PC-9 (cell line): ENCODE data around the gene ZNF540. TPM values are rescaled to one million over a fixed set of nuclear protein-coding genes. Genes with fewer than 3 reads are reported as not detected.

Experiments used
- Bru-seq: library from RNA; stranded (reverse); fragments of 400-500 nt; gene quantifications from one replicate; lab custom pipeline; 2021; lab: Mats Ljungman, UMichigan
- BruChase-seq, 2 experiments: library from RNA; stranded (reverse); fragments of 400-500 nt; gene quantifications; one replicate each; lab custom pipeline; 2021; lab: Mats Ljungman, UMichigan
- BruUV-seq: library from RNA; stranded (reverse); fragments of 400-500 nt; replicated peaks from 2 replicates; lab custom pipeline; 2021; lab: Mats Ljungman, UMichigan
- CTCF ChIA-PET: fragments of 300-600 bp; sonication (Branson Sonifier 250); formaldehyde crosslinking; loops from one replicate; lab custom pipeline; 2022; ENCODE audit warnings: antibody characterized with exemption; lab: Charles Lee
- POLR2A ChIA-PET: fragments of 300-600 bp; sonication (Branson Sonifier 250); formaldehyde crosslinking; loops from one replicate; lab custom pipeline; 2022; ENCODE audit warnings: antibody characterized with exemption; ENCODE audit not compliant: unreplicated experiment; lab: Charles Lee
- DNase-seq, 2 experiments: peaks; one replicate each; pipeline versions ENCODE4 v3.0.0 to v3.0.0-alpha.2; 2015 to 2022; ENCODE audit warnings: mixed read lengths in 1 of 2
- H2AFZ ChIP-seq: fragments of 200-600 bp; sonication (generic); 2 replicates; pipeline ENCODE4 v1.8.1; 2017; ENCODE audit warnings: antibody characterized with exemption
- H3F3A ChIP-seq: fragments of 200-600 bp; sonication (generic); 2 replicates; pipeline ENCODE4 v1.8.1; 2017; ENCODE audit warnings: antibody characterized with exemption, mild to moderate bottlenecking, low read depth; ENCODE audit not compliant: insufficient read depth
- H3K27ac ChIP-seq: fragments of 200-600 bp; sonication (generic); 2 replicates; pipeline ENCODE4 v1.6.1; 2016; ENCODE audit warnings: mixed run types
- H3K27me3 ChIP-seq: fragments of 200-600 bp; sonication (generic); 2 replicates; pipeline ENCODE4 v1.6.1; 2016; ENCODE audit warnings: low read depth, mixed run types; ENCODE audit not compliant: insufficient read depth
- H3K36me3 ChIP-seq: fragments of 200-600 bp; sonication (generic); 2 replicates; pipeline ENCODE4 v1.6.1; 2016; ENCODE audit warnings: low read depth, mixed run types
- H3K4me1 ChIP-seq: fragments of 200-600 bp; sonication (generic); replicated peaks from 2 replicates; pipeline ENCODE4 v1.6.1; 2016; ENCODE audit warnings: mixed run types; ENCODE audit not compliant: insufficient read depth
- H3K4me2 ChIP-seq: fragments of 200-600 bp; sonication (generic); 2 replicates; pipeline ENCODE4 v1.6.1; 2017; ENCODE audit warnings: mixed run types
- H3K4me3 ChIP-seq: fragments of 200-600 bp; sonication (generic); 2 replicates; pipeline ENCODE4 v1.6.1; 2016; ENCODE audit warnings: mixed run types
- H3K79me2 ChIP-seq: fragments of 200-600 bp; sonication (generic); 2 replicates; pipeline ENCODE4 v1.6.1; 2017; ENCODE audit warnings: low read depth, mixed run types
- H3K9me2 ChIP-seq: fragments of 200-600 bp; sonication (generic); 2 replicates; pipeline ENCODE4 v1.8.1; 2017; ENCODE audit warnings: mild to moderate bottlenecking; ENCODE audit not compliant: insufficient read depth
- H3K9me3 ChIP-seq: fragments of 200-600 bp; sonication (generic); 2 replicates; pipeline ENCODE4 v1.8.1; 2016; ENCODE audit warnings: low read depth; ENCODE audit not compliant: insufficient read depth
- H4K20me1 ChIP-seq: fragments of 200-600 bp; sonication (generic); 2 replicates; pipeline ENCODE4 v1.8.1; 2017; ENCODE audit not compliant: insufficient read depth
- EZH2 ChIP-seq: fragments of 200-600 bp; sonication (generic); IDR thresholded peaks from 2 replicates; pipeline ENCODE4 v1.8.0; 2017; ENCODE audit warnings: antibody characterized with exemption, low read depth
- intact Hi-C: fragments of 100-400 bp; cut with micrococcal nuclease; formaldehyde crosslinking; loops from one replicate; pipeline ENCODE4 v1.10.0; 2022; ENCODE audit not compliant: unreplicated experiment
- long read RNA-seq: library from polyadenylated mRNA; stranded (forward); transcript quantifications from one replicate; pipeline ENCODE4 v2.0.0, GENCODE V29; 2022
- total RNA-seq: library from RNA; stranded (reverse); gene quantifications from 2 replicates; pipeline ENCODE4 v1.2.3, GENCODE V29; 2021
- TF ChIP-seq, protein P1 (sequence below): fragments of 200-600 bp; sonication (generic); conservative IDR thresholded peaks from 2 replicates; pipeline ENCODE4 v1.6.1; 2017; ENCODE audit warnings: mixed run types, antibody characterized with exemption, mild to moderate bottlenecking, moderate library complexity

Gene ZNF540
- total RNA-seq (0.25 and 0.37 TPM in 2 replicates), Bru-seq, nascent RNA (percentile 16 among the genes with signal in this experiment), BruChase-seq, experiment 1, labeled RNA remaining after a 2-hour chase (percentile 20 among the genes with signal in this experiment), BruChase-seq, experiment 2, labeled RNA remaining after a 6-hour chase (percentile 6 among the genes with signal in this experiment)
- long read RNA-seq, partial matches to known transcripts = 0 of 7 reads
- long read RNA-seq, other reads (novel, unspliced or antisense) = 7 of 7 reads

GRCh38 chr19:37594304-37594981, at the start of gene ZNF540, which contains the start of gene ZNF571:
Gene ZNF540 (plus strand): TSS chr19:37594876. CDS start chr19:37598448, 3,572 bp downstream.
Gene ZNF571 (minus strand): TSS chr19:37594792. CDS start chr19:37586676, 8,116 bp downstream.
- peak; percentile 87 to 90 for DNase-seq
- Histone ChIP-seq H2AFZ (peak within 1 kb of the TSS; percentile 96), H3K9me2 (no peaks in the 10 kb centered on the region), H3K4me2 (peak within 1 kb of the TSS; percentile 92), H3K79me2 (no peaks in the 10 kb centered on the region), H3F3A (peaks cover 11% of the 10 kb centered on the region; the same call in 1 of the 2 replicates), H3K9me3 (peaks cover 13% of the 10 kb centered on the region), H3K4me1 (peaks cover 18% of the 10 kb centered on the region; the same call in 1 of the 2 replicates), H3K4me3 (peak within 1 kb of the TSS; percentile 75), H3K36me3 (no peaks in the 10 kb centered on the region), H4K20me1 (no peaks in the 10 kb centered on the region), H3K27me3 (no peaks in the 10 kb centered on the region), H3K27ac (peak within 1 kb of the TSS; percentile 68)
- BruUV-seq = no TSS peak
- ChIA-PET POLR2A (interaction anchor here (0.6 to 0.9 kb wide), 5 partner anchors 87 to 1480 kb away, joined by 3 to 9 read pairs (median 5); partner anchors contain the start of genes POLR2I, ZNF527 and ZNF793), CTCF (interaction anchor here (0.6 kb wide), 2 partner anchors 548 to 771 kb away, joined by 3 read pairs; no protein-coding TSS in a partner anchor)
- TF ChIP-seq, protein P1, sequence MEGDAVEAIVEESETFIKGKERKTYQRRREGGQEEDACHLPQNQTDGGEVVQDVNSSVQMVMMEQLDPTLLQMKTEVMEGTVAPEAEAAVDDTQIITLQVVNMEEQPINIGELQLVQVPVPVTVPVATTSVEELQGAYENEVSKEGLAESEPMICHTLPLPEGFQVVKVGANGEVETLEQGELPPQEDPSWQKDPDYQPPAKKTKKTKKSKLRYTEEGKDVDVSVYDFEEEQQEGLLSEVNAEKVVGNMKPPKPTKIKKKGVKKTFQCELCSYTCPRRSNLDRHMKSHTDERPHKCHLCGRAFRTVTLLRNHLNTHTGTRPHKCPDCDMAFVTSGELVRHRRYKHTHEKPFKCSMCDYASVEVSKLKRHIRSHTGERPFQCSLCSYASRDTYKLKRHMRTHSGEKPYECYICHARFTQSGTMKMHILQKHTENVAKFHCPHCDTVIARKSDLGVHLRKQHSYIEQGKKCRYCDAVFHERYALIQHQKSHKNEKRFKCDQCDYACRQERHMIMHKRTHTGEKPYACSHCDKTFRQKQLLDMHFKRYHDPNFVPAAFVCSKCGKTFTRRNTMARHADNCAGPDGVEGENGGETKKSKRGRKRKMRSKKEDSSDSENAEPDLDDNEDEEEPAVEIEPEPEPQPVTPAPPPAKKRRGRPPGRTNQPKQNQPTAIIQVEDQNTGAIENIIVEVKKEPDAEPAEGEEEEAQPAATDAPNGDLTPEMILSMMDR = no peak
- no peak for TF ChIP-seq EZH2
- intact Hi-C loops = loop anchor here (1.0 to 10.0 kb wide), 4 partner anchors 88 to 380 kb away; partner anchors contain the start of genes ZNF383, ZNF527, ZNF569 and ZNF585B

- Histone ChIP-seq H3K27me3 (no peaks in the 10 kb centered on the region), H3K4me2 (no peak overlapping the region), H3K9me2 (no peaks in the 10 kb centered on the region), H3K79me2 (no peaks in the 10 kb centered on the region), H3K27ac (no peak overlapping the region), H3K9me3 (peaks cover 12% of the 10 kb centered on the region), H3K4me3 (no peak overlapping the region), H3K4me1 (no peaks in the 10 kb centered on the region), H3K36me3 (no peaks in the 10 kb centered on the region), H3F3A (no peaks in the 10 kb centered on the region), H4K20me1 (no peaks in the 10 kb centered on the region), H2AFZ (no peak overlapping the region)
- no peak for DNase-seq
- intact Hi-C loops = no loop called here
- TF ChIP-seq, protein P1 = peak; percentile 20; the same call in 1 of the 2 replicates
- TF ChIP-seq EZH2 = no peak
- no TSS peak for BruUV-seq
- ChIA-PET CTCF (no interaction called here), POLR2A (no interaction called here)
Measured at GRCh38 chr19:37551129-37551993, 43.3 kb upstream of the ZNF540 start.

DNA sequence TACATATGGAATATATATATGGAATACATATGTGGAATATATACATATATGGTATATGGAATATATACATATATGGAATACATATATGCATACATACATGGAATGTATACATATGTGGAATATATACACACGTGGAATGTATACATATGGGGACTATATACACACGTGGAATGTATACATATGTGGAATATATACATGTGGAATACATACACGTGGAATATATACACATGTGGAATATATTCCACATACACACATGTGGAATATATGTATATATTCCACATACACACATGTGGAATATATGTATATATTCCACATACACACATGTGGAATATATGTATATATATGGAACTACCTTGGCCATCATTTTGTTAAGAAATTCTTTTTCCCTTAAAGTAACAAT, 31.2 kb upstream of the ZNF540 start:
- H4K20me1 ChIP-seq = no peaks in the 10 kb centered on the region
- H3K9me3 ChIP-seq = peaks cover 77% of the 10 kb centered on the region
- no TSS peak for BruUV-seq

More for the DNA sequence above, 31.2 kb upstream of the ZNF540 start:
- Histone ChIP-seq H3K4me3 (no peak overlapping the region), H3K4me1 (no peaks in the 10 kb centered on the region), H3K27me3 (no peaks in the 10 kb centered on the region), H3K79me2 (no peaks in the 10 kb centered on the region), H3K27ac (no peak overlapping the region), H2AFZ (no peak overlapping the region), H3K36me3 (0 out of 2 replicates have a peak, but pooled peaks cover 8% of the 10 kb centered on the region), H3K9me2 (no peaks in the 10 kb centered on the region), H3F3A (no peaks in the 10 kb centered on the region), H3K4me2 (no peak overlapping the region)
- ChIA-PET POLR2A (no interaction called here), CTCF (no interaction called here)
- no peak for DNase-seq
- intact Hi-C loops = no loop called here
- TF ChIP-seq, protein P1 = no peak
- no peak for TF ChIP-seq EZH2
